WTC11 (cell line): ENCODE data around the gene POC5. TPM values are rescaled to one million over a fixed set of nuclear protein-coding genes. Genes with fewer than 3 reads are reported as not detected.

Experiments
- ARID4B ChIP-seq: sonication (generic); formaldehyde crosslinking; IDR thresholded peaks from 2 replicates; pipeline ENCODE4 v1.8.0; 2023; ENCODE audit warnings: missing genetic modification reagents, mild to moderate bottlenecking, borderline replicate concordance
- ATF1 ChIP-seq: sonication (generic); formaldehyde crosslinking; IDR thresholded peaks from 2 replicates; pipeline ENCODE4 v1.8.1; 2023; ENCODE audit warnings: mild to moderate bottlenecking, moderate library complexity, missing genetic modification reagents
- ELF4 ChIP-seq: sonication (generic); formaldehyde crosslinking; IDR thresholded peaks from 2 replicates; pipeline ENCODE4 v1.8.1; 2022; ENCODE audit warnings: low read depth, mild to moderate bottlenecking, moderate library complexity, missing genetic modification reagents
- ESRRA ChIP-seq: sonication (generic); formaldehyde crosslinking; IDR thresholded peaks from 2 replicates; pipeline ENCODE4 v1.8.1; 2022; ENCODE audit warnings: mild to moderate bottlenecking, missing genetic modification reagents, borderline replicate concordance
- ETV6 ChIP-seq: sonication (generic); formaldehyde crosslinking; IDR thresholded peaks from 2 replicates; pipeline ENCODE4 v1.8.1; 2022; ENCODE audit warnings: mild to moderate bottlenecking, missing genetic modification reagents
- FOXJ3 ChIP-seq: sonication (generic); formaldehyde crosslinking; IDR thresholded peaks from 2 replicates; pipeline ENCODE4 v1.9.0; 2021; ENCODE audit warnings: missing genetic modification reagents, mild to moderate bottlenecking, borderline replicate concordance
- FOXP4 ChIP-seq: sonication (generic); formaldehyde crosslinking; IDR thresholded peaks from 2 replicates; pipeline ENCODE4 v1.8.0; 2022; ENCODE audit warnings: mild to moderate bottlenecking, missing genetic modification reagents
- HMGA2 ChIP-seq: fragments of 250-450 bp; sonication (Bioruptor Pico); IDR thresholded peaks from 2 replicates; pipeline ENCODE4 v1.4.0; 2021; ENCODE audit warnings: mild to moderate bottlenecking, moderate library complexity
- JAZF1 ChIP-seq: fragments of 250-450 bp; sonication (Bioruptor Pico); IDR thresholded peaks from 2 replicates; pipeline ENCODE4 v1.9.0; 2021; ENCODE audit warnings: moderate library complexity, mild to moderate bottlenecking, inconsistent platforms
- MXD4 ChIP-seq: fragments of 250-450 bp; sonication (Bioruptor Pico); IDR thresholded peaks from 2 replicates; pipeline ENCODE4 v1.8.0; 2021; ENCODE audit warnings: mild to moderate bottlenecking, moderate library complexity, borderline replicate concordance
- MYBL2 ChIP-seq: sonication (generic); formaldehyde crosslinking; IDR thresholded peaks from 2 replicates; pipeline ENCODE4 v1.8.1; 2023; ENCODE audit warnings: mild to moderate bottlenecking, moderate library complexity, missing genetic modification reagents
- NR2C2 ChIP-seq: sonication (generic); formaldehyde crosslinking; IDR thresholded peaks from 2 replicates; pipeline ENCODE4 v1.8.0; 2022; ENCODE audit warnings: mild to moderate bottlenecking, missing genetic modification reagents
- RORB ChIP-seq: fragments of 250-450 bp; sonication (Bioruptor Pico); IDR thresholded peaks from 2 replicates; pipeline ENCODE4 v1.9.0; 2021; ENCODE audit warnings: mild to moderate bottlenecking
- SMAD3 ChIP-seq: sonication (generic); formaldehyde crosslinking; IDR thresholded peaks from 2 replicates; pipeline ENCODE4 v1.8.0; 2022; ENCODE audit warnings: missing genetic modification reagents, mild to moderate bottlenecking, borderline replicate concordance
- TEAD1 ChIP-seq: sonication (generic); formaldehyde crosslinking; IDR thresholded peaks from 2 replicates; pipeline ENCODE4 v1.8.0; 2022; ENCODE audit warnings: mild to moderate bottlenecking, missing genetic modification reagents
- ZNF281 ChIP-seq: sonication (generic); formaldehyde crosslinking; IDR thresholded peaks from 2 replicates; pipeline ENCODE4 v1.8.0; 2023; ENCODE audit warnings: mild to moderate bottlenecking, missing genetic modification reagents
- ZNF317 ChIP-seq: sonication (generic); formaldehyde crosslinking; IDR thresholded peaks from 2 replicates; pipeline ENCODE4 v1.8.1; 2023; ENCODE audit warnings: low read depth, mild to moderate bottlenecking, moderate library complexity, missing genetic modification reagents, borderline replicate concordance
- ZNF423 ChIP-seq: fragments of 250-450 bp; sonication (Bioruptor Pico); IDR thresholded peaks from 2 replicates; pipeline ENCODE4 v2.1.2; 2022; ENCODE audit warnings: mild to moderate bottlenecking, moderate library complexity
- ZNF425 ChIP-seq: fragments of 250-450 bp; sonication (Bioruptor Pico); conservative IDR thresholded peaks from 2 replicates; pipeline ENCODE4 v1.9.0; 2021; ENCODE audit warnings: mild to moderate bottlenecking
- ZNF532 ChIP-seq: fragments of 250-450 bp; sonication (Bioruptor Pico); IDR thresholded peaks from 2 replicates; pipeline ENCODE4 v1.9.0; 2021; ENCODE audit warnings: mild to moderate bottlenecking, borderline replicate concordance
- total RNA-seq: library from RNA; stranded (reverse); gene quantifications from 3 replicates; pipeline ENCODE4 v1.2.3, GENCODE V29; 2021

The POC5 gene
- total RNA-seq, 1 experiment from 2014 or later, result 13.4 TPM

GRCh38 chr5:75717082-75717922, at the start of gene POC5 (continued):
- TF ChIP-seq ZNF425 (CRISPR knock-in tag) (no peak), ZNF281 (CRISPR knock-in tag) (no peak), MXD4 (CRISPR knock-in tag) (no peak), TEAD1 (no peak), HMGA2 (no peak), MYBL2 (CRISPR knock-in tag) (peak; percentile 99), ARID4B (peak; percentile 80; the same call in 1 of the 2 replicates), FOXP4 (peak; percentile 83; the same call in 1 of the 2 replicates), ETV6 (CRISPR knock-in tag) (peak; percentile 95), ELF4 (no peak), NR2C2 (CRISPR knock-in tag) (no peak), ZNF317 (no peak), ZNF423 (CRISPR knock-in tag) (no peak), FOXJ3 (CRISPR knock-in tag) (no peak), RORB (CRISPR knock-in tag) (no peak), ESRRA (CRISPR knock-in tag) (no peak), ATF1 (CRISPR knock-in tag) (no peak), SMAD3 (no peak), JAZF1 (CRISPR knock-in tag) (no peak), ZNF532 (no peak)
